ENCODE data around the gene STX11. TPM values are rescaled to one million over a fixed set of nuclear protein-coding genes. Genes with fewer than 3 reads are reported as not detected.
A peak's percentile ranks its signal among the peaks of the same experiment; 100 is the strongest.

The STX11 gene
- total RNA-seq, 4 donors from 2014 or later = 0.62 to 11.0 (median 6.4) TPM

DNA sequence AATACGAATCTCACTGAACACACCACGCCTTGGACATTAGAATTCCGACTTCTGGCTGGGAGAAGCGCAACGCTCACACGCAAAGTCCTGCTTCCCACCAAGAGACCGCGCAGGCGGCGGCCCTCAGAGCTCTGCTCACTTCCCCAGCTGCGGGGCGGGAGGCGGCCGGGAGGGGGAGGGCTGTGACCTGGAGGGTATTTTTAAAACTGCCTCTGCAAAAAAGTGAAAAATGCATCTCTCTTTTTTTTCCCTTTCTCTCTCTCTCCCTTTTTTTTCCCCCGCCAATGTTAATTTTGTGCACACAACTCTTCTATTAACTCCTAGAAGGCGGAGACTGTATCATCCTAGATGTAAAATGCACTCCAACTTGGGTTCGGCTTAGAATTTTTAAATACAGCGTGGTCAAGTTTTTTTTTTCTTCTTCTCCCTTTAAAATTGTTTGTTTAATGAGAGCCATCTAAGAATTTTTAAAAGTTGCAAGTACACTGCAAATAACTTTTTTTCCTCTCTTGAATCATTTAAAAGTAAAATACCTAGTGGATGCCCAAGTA is 66.4 kb downstream of the STX11 start:
- H3K4me3 ChIP-seq = peak overlapping the region; percentile 59 to 65
- H3K4me1 ChIP-seq = peaks cover 0 to 22% (median 8%) of the 10 kb centered on the region in 3 donors
- H3K27me3 ChIP-seq = no peaks in the 10 kb centered on the region
- peak overlapping the region; percentile 70 to 95 (median 93) for H3K27ac ChIP-seq
- no peak for TF ChIP-seq EP300 (IDR thresholded peaks at IDR 0.05)
- TF ChIP-seq, protein P1, sequence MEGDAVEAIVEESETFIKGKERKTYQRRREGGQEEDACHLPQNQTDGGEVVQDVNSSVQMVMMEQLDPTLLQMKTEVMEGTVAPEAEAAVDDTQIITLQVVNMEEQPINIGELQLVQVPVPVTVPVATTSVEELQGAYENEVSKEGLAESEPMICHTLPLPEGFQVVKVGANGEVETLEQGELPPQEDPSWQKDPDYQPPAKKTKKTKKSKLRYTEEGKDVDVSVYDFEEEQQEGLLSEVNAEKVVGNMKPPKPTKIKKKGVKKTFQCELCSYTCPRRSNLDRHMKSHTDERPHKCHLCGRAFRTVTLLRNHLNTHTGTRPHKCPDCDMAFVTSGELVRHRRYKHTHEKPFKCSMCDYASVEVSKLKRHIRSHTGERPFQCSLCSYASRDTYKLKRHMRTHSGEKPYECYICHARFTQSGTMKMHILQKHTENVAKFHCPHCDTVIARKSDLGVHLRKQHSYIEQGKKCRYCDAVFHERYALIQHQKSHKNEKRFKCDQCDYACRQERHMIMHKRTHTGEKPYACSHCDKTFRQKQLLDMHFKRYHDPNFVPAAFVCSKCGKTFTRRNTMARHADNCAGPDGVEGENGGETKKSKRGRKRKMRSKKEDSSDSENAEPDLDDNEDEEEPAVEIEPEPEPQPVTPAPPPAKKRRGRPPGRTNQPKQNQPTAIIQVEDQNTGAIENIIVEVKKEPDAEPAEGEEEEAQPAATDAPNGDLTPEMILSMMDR (IDR thresholded peaks at IDR 0.05) = peak; percentile 2 to 55 (median 12)
- TF ChIP-seq POLR2AphosphoS5 (IDR thresholded peaks at IDR 0.05) = no peak
- WGBS, 2 donors (ENCODE audit: low coverage in 1 of 2) = 2 to 13% methylated on average over 11 to 14 of the region's 18 CpGs
- ATAC-seq = peak; percentile 72
- H3K36me3 ChIP-seq = no peaks in the 10 kb centered on the region
- H3K9me3 ChIP-seq = no peaks in the 10 kb centered on the region

DNA sequence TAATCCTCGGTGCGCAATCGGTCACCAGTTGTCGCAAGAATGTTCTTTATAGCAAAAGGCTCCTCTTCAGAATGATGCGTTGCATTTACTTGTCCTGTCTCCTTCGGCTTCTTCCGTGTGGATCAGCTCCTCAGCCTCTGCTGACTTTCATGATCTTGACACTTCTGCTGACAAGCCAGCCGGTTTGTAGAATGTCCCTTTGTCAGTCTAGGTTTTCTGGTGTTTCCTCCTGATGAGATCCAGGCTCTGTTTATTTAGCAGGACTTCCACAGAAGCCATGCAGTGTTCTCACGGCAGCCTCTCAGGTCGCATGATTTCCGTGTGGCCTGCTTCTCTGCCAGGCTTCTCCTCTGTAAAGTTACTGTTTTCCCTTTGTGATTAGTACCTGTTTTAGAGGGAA is 66.9 kb downstream of the STX11 start:
- Histone ChIP-seq H3K4me1 (peaks cover 0 to 22% (median 8%) of the 10 kb centered on the region in 3 donors), H3K27me3 (no peaks in the 10 kb centered on the region), H3K27ac (peak overlapping the region; percentile 7 to 95 (median 64)), H3K36me3 (no peaks in the 10 kb centered on the region), H3K4me3 (peak overlapping the region; percentile 59 to 65), H3K9me3 (no peaks in the 10 kb centered on the region)
- ATAC-seq = no peak
- TF ChIP-seq POLR2AphosphoS5 (IDR thresholded peaks at IDR 0.05) = no peak
- TF ChIP-seq EP300 (IDR thresholded peaks at IDR 0.05) = no peak
- TF ChIP-seq, protein P1 (IDR thresholded peaks at IDR 0.05) = no peak
- no peak for TF ChIP-seq POLR2A (IDR thresholded peaks at IDR 0.05)
- WGBS, 2 donors (ENCODE audit: low coverage in 1 of 2) = 24 to 41% methylated on average over 11 of the region's 11 CpGs

- ATAC-seq = no peak
- Histone ChIP-seq H3K4me1 (peaks cover 0 to 22% (median 8%) of the 10 kb centered on the region in 3 donors), H3K27ac (peak overlapping the region in 3 of 4 donors; percentile 7 to 95 (median 94)), H3K4me3 (no peak overlapping the region), H3K36me3 (no peaks in the 10 kb centered on the region), H3K9me3 (no peaks in the 10 kb centered on the region), H3K27me3 (no peaks in the 10 kb centered on the region)
- TF ChIP-seq POLR2AphosphoS5 (IDR thresholded peaks at IDR 0.05) (no peak), EP300 (IDR thresholded peaks at IDR 0.05) (no peak), POLR2A (IDR thresholded peaks at IDR 0.05) (no peak)
- TF ChIP-seq, protein P1 (IDR thresholded peaks at IDR 0.05) = no peak
Measured at GRCh38 chr6:144217797-144218196, 67.5 kb downstream of the STX11 start.

DNA sequence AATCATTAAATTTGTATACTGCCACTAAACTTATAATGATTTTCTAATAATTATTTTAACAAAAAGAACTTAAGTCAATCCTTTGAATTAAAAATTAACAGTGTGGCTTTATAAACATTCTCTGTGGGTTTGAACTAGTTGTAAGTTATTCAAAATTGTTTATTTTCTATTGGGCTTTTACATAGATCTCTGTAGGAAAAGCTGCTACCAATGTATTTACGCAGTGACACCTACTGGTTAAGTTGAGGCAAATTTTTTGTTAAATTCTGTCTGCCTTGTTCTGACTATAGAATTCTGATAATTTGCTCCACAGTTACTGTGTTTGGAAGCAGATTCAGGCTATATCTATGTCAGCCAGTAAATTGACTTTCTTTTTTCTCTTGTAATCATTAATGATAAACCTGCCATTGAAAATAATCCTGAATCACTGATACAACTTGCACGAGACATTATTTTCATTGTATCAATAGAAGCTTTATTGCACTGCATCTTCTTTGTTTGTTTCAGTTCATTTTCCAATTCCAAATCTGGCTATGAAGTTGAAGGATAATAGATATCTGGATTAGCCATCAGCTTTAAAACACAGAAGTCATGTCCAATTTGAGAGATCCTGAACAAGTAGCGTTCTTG is 68.9 kb downstream of the STX11 start:
- ATAC-seq = no peak
- TF ChIP-seq, protein P1 (IDR thresholded peaks at IDR 0.05) = peak; percentile 42 to 64 (median 50)
- TF ChIP-seq POLR2A (IDR thresholded peaks at IDR 0.05) = no peak
- Histone ChIP-seq H3K27me3 (no peaks in the 10 kb centered on the region), H3K4me1 (peaks cover 0 to 22% (median 8%) of the 10 kb centered on the region in 3 donors), H3K27ac (no peak overlapping the region), H3K9me3 (no peaks in the 10 kb centered on the region), H3K36me3 (no peaks in the 10 kb centered on the region), H3K4me3 (no peak overlapping the region)
- WGBS, 2 donors (ENCODE audit: low coverage in 1 of 2) = 64% methylated on average over 3 of the region's 3 CpGs

Measured in gastroesophageal sphincter (tissue), 4 donors.